Pancreas (tissue), 10 donors: Measurements from ENCODE around the gene MORF4L1. TPM values are rescaled to one million over a fixed set of nuclear protein-coding genes. Genes with fewer than 3 reads are reported as not detected.

Experiments
- ATAC-seq, 4 donors: fragments of 200-7000 bp; cut with Tn5 transposase; one replicate each; pipeline versions ENCODE4 v1.8.0 to v1.9.1; 2020; ENCODE audit warnings: mild to moderate bottlenecking in 4 of 4, moderate library complexity in 4 of 4
- DNase-seq, 6 donors: peaks; one replicate each; pipeline ENCODE4 v3.0.0-alpha.2; 2020
- FAIRE-seq: peaks from 2 replicates; lab custom pipeline; 2012; peaks lifted over from hg19 to GRCh38; lab: Jason Lieb, UNC
- H3K27ac ChIP-seq, 4 donors: fragments of 200-600 bp; sonication (generic); 1 replicate in 3 of 4; 2 replicates in 1 of 4; pipeline versions ENCODE4 v1.5.0 to v1.8.0; 2020
- H3K27me3 ChIP-seq, 4 donors: fragments of 200-600 bp; one replicate each; pipeline ENCODE4 v1.8.0; 2021
- H3K36me3 ChIP-seq, 3 donors: fragments of 200-600 bp; sonication (generic) in 1 of 3; one replicate each; pipeline versions ENCODE4 v1.5.0 to v1.8.0; 2020 to 2021
- H3K4me1 ChIP-seq, 3 donors: fragments of 200-600 bp; one replicate each; pipeline ENCODE4 v1.8.0; 2021
- H3K4me3 ChIP-seq, 4 donors: fragments of 200-600 bp; sonication (generic) in 2 of 4; one replicate each; pipeline versions ENCODE4 v1.5.0 to v1.8.0; 2020 to 2021
- H3K9me3 ChIP-seq, 4 donors: fragments of 200-600 bp; one replicate each; pipeline ENCODE4 v1.8.0; 2021
- WGBS, 2 donors: extraction: QIAGEN DNeasy Blood & Tissue Kit; methylation state at CpG; one replicate each; pipeline ENCODE4 v1.1.7; 2013; 5-methylcytosine and 5-hydroxymethylcytosine counted together
- intact Hi-C, 3 donors: fragments of 100-400 bp; cut with DNase I; formaldehyde crosslinking; loops; one replicate each; pipeline versions ENCODE4 v1.11.1 to v1.14.2; 2022
- polyA plus RNA-seq, 2 donors: library from polyadenylated mRNA; stranded (reverse); fragments of 200-250 nt; gene quantifications; one replicate each; pipeline ENCODE4 v1.2.3, GENCODE V29; 2013
- total RNA-seq, 6 donors: library from RNA; stranded (reverse); fragmentation: NEBNext Ultra II Directional in 4 of 6; extraction: Animal tissue kit (Norgen Biotek cat#: 25700) in 4 of 6; gene quantifications; one replicate each; pipeline versions ENCODE4 v1.2.1 to v1.2.4, GENCODE V29; 2021 to 2023
- TF ChIP-seq, protein P1 (sequence below), 4 donors: fragments of 200-600 bp; sonication (generic) in 3 of 4; IDR thresholded peaks; one replicate each; pipeline versions ENCODE4 v1.5.0 to v1.8.0; 2021; ENCODE audit warnings: antibody characterized with exemption in 4 of 4
- donor health status: healthy with polysubstance abuse.
- donor health status: DM: no; HTN: no; CAD: no; lungs with moderate emphysema.
- donor health status: DM: no; HTN: no; CAD: no.
- donor health status: control.
- donor health status: control.
- donor health status: Bipolar disorder and iron deficiency.
- donor health status: DM: yes; HTN: yes; CAD: no.
- donor health status: DM: no; HTN: no; CAD: no.
- donor health status: DM: no; HTN: no; CAD: no.
- donor health status: DM: yes; HTN: yes; CAD: no.

MORF4L1 gene, protein sequence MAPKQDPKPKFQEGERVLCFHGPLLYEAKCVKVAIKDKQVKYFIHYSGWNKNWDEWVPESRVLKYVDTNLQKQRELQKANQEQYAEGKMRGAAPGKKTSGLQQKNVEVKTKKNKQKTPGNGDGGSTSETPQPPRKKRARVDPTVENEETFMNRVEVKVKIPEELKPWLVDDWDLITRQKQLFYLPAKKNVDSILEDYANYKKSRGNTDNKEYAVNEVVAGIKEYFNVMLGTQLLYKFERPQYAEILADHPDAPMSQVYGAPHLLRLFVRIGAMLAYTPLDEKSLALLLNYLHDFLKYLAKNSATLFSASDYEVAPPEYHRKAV
- total RNA-seq (100 to 1,000 TPM in 2 of 6 donors, 10 to 100 TPM in 4; 68.1 to 140 (median 90.4) TPM), polyA plus RNA-seq (100 to 1,000 TPM in 1 of 2 donors, 10 to 100 TPM in 1; 55.0 to 149 TPM)

DNA sequence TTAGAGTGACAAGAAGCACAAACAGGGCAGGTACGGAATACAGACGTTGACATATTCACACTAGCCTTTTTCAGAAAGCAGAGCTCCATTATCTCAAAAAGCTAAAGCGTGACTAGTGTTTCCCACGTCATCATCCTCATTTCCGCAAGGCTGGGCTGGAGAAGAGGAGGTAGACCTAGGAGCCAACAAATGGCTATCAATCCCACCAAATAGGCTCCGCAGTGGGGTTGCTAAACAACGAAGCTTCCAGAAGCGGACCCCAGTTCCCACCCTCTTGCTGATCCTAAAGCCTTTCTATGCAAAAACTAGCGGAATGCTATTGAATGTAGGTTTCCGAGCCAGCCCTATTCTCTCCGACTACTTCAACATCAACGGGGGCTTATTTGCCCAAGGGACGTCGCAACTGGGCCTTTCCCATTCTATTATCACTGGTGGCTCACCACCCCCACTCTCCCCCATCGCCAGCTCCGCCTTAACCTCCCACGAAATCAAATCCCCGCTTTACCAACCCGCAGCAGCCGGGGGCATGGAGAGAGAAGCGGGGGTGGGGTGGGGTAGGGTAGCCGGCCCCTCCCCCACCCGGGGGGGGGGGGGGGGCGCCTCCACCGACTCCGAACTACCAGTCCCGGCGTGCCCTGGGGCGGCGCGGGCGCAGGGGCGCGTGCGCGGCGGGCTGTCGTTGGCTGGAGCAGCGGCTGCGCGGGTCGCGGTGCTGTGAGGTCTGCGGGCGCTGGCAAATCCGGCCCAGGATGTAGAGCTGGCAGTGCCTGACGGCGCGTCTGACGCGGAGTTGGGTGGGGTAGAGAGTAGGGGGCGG lies at the start of gene MORF4L1:
Gene MORF4L1, plus strand, starts transcription at position 736 of the 817 bp plus-strand sequence. CDS start 128 bp downstream, outside the sequence.
- Histone ChIP-seq H3K27me3 (no peaks in the 10 kb centered on the region), H3K9me3 (no peaks in the 10 kb centered on the region), H3K36me3 (no peaks in the 10 kb centered on the region), H3K27ac (peak within 1 kb of the TSS; percentile 99 to 100 (median 99)), H3K4me1 (peaks cover 0 to 17% (median 2%) of the 10 kb centered on the region in 3 donors), H3K4me3 (peak within 1 kb of the TSS; percentile 64 to 97 (median 85))
- DNase-seq: peak; percentile 94 to 99 (median 96)
- FAIRE-seq: no peak
- intact Hi-C loops: no loop called here
- peak; percentile 90 to 95 (median 93) for ATAC-seq
- WGBS, 2 donors: 4 to 7% methylated on average over 47 to 51 of the region's 52 CpGs
- TF ChIP-seq, protein P1, sequence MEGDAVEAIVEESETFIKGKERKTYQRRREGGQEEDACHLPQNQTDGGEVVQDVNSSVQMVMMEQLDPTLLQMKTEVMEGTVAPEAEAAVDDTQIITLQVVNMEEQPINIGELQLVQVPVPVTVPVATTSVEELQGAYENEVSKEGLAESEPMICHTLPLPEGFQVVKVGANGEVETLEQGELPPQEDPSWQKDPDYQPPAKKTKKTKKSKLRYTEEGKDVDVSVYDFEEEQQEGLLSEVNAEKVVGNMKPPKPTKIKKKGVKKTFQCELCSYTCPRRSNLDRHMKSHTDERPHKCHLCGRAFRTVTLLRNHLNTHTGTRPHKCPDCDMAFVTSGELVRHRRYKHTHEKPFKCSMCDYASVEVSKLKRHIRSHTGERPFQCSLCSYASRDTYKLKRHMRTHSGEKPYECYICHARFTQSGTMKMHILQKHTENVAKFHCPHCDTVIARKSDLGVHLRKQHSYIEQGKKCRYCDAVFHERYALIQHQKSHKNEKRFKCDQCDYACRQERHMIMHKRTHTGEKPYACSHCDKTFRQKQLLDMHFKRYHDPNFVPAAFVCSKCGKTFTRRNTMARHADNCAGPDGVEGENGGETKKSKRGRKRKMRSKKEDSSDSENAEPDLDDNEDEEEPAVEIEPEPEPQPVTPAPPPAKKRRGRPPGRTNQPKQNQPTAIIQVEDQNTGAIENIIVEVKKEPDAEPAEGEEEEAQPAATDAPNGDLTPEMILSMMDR (IDR thresholded peaks at IDR 0.05): no peak

DNA sequence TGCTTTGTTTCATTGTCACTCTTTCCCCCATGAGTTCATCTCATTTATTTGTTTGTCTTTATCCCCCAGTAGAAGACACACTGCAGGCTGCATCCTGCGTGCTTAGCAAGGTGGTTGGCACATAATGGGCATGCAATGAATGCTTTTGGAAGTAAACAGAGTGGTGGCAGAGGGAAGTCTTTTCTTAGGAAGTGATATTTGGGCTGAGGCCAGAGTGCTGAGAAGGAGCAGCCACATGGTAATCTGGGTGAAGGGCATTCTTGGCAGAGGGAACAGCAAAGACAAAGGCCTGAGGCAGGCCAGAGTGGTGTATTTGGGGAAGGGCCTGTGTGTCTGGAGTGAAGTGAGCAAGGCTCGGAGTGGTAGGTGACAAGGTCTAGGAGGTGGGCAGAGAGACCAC lies 43.8 kb upstream of the MORF4L1 start:
- ATAC-seq: no peak
- FAIRE-seq: no peak
- WGBS, 2 donors: 87 to 97% methylated on average over 2 of the region's 2 CpGs

DNA sequence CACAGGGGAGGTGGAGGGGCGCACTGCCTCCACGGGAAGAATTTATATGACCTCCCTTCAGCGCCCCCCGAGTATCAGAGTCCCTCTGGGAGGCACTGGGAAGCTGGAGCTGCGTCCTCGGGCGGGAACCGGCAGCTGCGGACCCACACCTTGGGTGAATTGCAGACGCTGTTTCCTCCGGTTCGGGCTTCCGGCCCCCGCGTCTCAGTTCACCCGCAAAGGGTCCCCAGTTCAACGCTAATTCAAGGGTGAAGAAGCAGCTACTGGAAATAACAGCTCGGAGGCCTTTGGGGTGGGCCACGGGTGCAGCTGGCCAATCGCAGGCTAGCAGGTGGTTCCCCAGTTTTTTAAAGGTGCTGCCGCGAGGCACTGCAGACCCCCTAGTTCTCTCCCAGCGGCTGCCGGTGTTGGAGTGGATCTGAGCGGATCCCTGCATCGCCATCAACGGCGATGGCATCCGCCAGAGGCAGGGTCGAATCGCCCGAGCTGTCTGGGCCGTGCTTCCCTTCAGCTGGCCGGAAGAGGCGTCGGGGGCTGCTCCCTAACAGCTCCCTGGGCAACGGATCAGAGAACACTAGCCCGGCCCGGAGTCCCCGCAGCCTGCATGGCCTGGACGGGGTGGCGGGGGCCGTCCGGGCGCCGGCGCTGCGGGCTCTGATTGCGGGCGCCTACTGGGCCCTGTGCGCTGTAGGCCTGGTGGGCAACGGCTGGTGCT lies 42.0 kb upstream of the MORF4L1 start:
- TF ChIP-seq, protein P1 (IDR thresholded peaks at IDR 0.05): no peak
- intact Hi-C loops: no loop called here
- no peak for DNase-seq

More for the DNA sequence above, 43.8 kb upstream of the MORF4L1 start:
- Histone ChIP-seq H3K4me1 (no peaks in the 10 kb centered on the region), H3K27ac (no peak overlapping the region), H3K36me3 (no peaks in the 10 kb centered on the region), H3K9me3 (no peaks in the 10 kb centered on the region), H3K27me3 (peaks cover 0 to 24% (median 4%) of the 10 kb centered on the region in 4 donors), H3K4me3 (no peak overlapping the region)
- intact Hi-C loops: no loop called here
- no peak for DNase-seq
- TF ChIP-seq, protein P1 (IDR thresholded peaks at IDR 0.05): no peak

DNA sequence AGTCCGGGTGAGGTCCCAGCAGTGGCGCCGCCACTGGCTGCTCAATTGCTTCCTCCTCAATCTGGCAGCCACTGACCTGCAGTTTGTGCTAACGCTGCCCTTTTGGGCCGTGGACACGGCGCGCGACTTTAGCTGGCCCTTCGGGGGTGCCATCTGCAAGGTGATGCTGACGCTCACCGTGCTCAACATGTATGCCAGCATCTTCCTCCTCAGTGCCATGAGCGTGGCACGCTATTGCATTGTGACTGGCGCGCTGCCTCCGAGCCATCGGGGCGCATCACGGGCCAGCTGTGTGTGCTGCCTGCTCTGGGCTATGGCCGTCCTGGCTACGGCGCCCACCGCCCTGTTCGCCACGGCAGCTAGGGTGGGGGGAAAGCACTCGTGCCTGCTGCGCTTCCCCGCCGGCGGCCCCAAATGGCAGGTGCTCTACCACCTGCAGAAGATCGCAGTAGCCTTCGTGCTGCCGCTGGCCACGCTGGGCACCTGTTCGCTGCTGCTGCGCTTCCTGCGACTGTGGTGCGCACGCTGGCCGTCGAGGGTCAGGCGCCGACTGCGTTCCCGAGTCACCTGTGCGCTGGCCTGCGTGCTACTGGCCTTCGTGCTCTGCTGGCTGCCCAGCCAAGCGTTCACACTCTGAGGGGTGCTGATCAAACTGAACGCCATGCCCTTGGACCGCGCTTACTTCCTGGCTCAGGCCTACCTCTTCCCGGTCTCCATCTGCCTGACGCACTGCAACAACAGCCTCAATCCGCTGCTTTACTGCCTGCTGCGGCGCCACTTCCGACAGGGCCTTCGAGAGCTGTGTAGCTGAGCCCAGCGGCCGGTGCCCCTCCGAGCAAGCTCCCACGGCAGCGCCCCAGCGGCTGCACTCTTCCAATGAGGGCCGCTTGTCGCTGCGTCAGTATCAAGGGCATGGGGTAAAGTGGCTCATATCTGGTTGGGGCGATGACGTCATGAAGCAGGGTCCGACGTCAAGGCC lies 41.2 kb upstream of the MORF4L1 start:
- Histone ChIP-seq H3K27me3 (peaks cover 0 to 24% (median 4%) of the 10 kb centered on the region in 4 donors), H3K4me3 (no peak overlapping the region), H3K36me3 (no peaks in the 10 kb centered on the region), H3K27ac (no peak overlapping the region), H3K9me3 (no peaks in the 10 kb centered on the region), H3K4me1 (no peaks in the 10 kb centered on the region)
- intact Hi-C loops: no loop called here
- TF ChIP-seq, protein P1 (IDR thresholded peaks at IDR 0.05): no peak
- DNase-seq (no peak), ATAC-seq (peak in 1 of 4 donors; percentile 21), FAIRE-seq (no peak)
- WGBS, 2 donors: 77 to 79% methylated on average over 69 to 73 of the region's 73 CpGs

More for the DNA sequence above, 42.0 kb upstream of the MORF4L1 start:
- no peaks in the 10 kb centered on the region for H3K36me3 ChIP-seq
- H3K9me3 ChIP-seq: no peaks in the 10 kb centered on the region
- peaks cover 0 to 24% (median 4%) of the 10 kb centered on the region in 4 donors for H3K27me3 ChIP-seq
- no peak overlapping the region for H3K27ac ChIP-seq
- ATAC-seq: no peak
- H3K4me3 ChIP-seq: no peak overlapping the region
- WGBS, 2 donors: 26 to 30% methylated on average over 50 to 52 of the region's 52 CpGs
- no peak for FAIRE-seq
- no peaks in the 10 kb centered on the region for H3K4me1 ChIP-seq
